ENCODE measurements around the gene PMM2.

Gene PMM2

DNA sequence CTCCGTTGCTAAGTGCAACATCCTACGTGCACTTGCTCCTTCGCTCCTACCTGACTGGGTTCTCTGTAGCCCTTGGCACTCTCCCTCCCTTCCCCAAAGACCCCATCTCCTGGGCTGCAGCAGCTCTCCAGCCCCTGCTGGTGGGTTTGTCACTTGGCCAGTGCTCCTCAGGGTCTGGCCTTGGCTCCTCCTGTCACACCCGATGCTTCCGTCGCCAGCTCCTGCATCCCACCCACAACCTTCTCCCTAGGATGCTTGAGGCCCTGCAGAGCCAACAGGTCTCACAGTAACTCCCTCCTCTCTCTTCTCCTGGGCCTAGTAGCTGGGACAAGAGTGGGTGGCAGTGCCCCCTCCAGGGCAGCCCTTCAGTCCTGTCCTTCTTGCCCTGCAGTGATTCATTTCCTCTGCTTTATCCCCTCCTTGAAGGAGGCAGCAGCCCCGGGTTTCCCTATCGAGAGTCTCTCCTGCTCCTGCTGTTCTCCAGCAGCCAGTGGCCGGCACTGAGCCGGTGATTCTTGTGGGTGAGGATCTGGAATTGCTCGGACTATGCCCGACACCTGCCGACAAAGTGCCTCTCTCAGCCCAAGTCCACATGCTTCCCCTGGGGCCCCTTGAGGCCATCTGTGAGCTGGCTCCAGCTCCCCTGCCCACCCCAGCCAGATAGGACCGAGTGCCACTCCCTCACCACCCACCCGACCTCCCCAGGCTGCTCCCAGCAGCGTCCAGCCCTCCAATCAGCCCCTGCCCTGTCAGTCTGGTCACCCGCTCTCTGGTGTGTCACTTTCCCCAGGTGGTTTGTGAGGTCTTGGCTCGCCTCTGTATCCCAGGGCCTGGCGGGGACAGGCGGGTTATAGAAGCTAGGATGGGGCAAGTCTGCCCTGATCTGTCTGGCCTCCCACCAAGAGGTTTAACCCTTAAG lies 88.3 kb downstream of the PMM2 start:
- H3K27me3 Mint-ChIP-seq, result peaks cover 13% of the 10 kb centered on the region
- no peaks in the 10 kb centered on the region for H3K9me3 Mint-ChIP-seq
- no peak for ATAC-seq (replicated peaks; ENCODE audit: extremely low read depth, poor library complexity, severe bottlenecking)
- H3K4me1 Mint-ChIP-seq, result peaks cover 10% of the 10 kb centered on the region
- no peak overlapping the region for H3K4me3 Mint-ChIP-seq
- DNase-seq (ENCODE audit: low spot score in 2 of 2), result no peak
- peaks cover 14% of the 10 kb centered on the region for H3K36me3 Mint-ChIP-seq (ENCODE audit: insufficient read depth)
- H3K27ac Mint-ChIP-seq (ENCODE audit: low read depth), result peak overlapping the region; percentile 80

DNA sequence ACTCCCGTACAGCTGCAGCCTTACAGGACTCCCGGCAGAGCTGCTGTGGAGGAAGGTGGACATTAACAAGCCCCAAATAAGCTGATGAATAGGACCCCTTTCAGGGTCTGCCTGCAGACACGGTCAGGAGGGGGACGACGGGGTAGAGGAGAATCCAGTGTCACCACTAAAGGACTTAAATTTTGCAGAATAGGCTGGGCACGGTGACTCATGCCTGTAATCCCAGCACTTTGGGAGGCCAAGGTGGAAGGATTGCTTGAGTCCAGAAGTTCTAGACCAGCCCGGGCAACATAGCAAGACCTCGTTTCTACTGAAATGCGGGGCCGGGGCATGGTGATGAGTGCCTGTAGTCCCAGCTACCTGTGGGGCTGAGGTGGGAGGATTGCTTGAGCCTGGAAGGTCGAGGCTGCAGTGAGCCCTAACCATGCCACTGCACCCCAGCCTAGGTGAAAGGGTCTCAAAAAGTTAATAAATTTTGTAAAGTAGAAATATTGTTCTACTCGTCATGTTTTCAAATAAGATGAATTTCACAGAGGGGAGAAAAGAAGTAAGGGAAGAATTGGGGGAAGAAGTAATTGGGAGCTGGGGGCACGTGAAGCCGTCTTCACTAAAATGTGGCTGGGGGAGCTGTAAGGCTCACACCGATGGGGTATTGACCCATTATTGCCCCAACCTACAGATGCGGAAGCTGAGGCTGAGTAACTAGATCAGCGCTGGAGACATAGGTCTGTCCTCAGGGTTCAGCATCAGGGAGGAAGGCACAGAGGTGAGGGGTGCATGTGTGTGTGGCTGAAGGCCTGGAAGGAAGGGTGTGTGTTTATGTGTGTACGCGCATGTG lies 89.2 kb downstream of the PMM2 start:
- H3K27me3 Mint-ChIP-seq, result peaks cover 13% of the 10 kb centered on the region
- ATAC-seq (replicated peaks; ENCODE audit: extremely low read depth, poor library complexity, severe bottlenecking), result no peak
- peaks cover 21% of the 10 kb centered on the region for H3K36me3 Mint-ChIP-seq (ENCODE audit: insufficient read depth)
- peak overlapping the region; percentile 80 for H3K27ac Mint-ChIP-seq (ENCODE audit: low read depth)
- no peak for DNase-seq (ENCODE audit: low spot score in 2 of 2)
- no peak overlapping the region for H3K4me3 Mint-ChIP-seq
- peaks cover 16% of the 10 kb centered on the region for H3K4me1 Mint-ChIP-seq
- no peaks in the 10 kb centered on the region for H3K9me3 Mint-ChIP-seq

- peaks cover 21% of the 10 kb centered on the region for H3K4me1 Mint-ChIP-seq
- no peaks in the 10 kb centered on the region for H3K9me3 Mint-ChIP-seq
- peak overlapping the region; percentile 80 for H3K27ac Mint-ChIP-seq (ENCODE audit: low read depth)
- ATAC-seq (replicated peaks; ENCODE audit: extremely low read depth, poor library complexity, severe bottlenecking) (no peak), DNase-seq (ENCODE audit: low spot score in 2 of 2) (no peak)
- peaks cover 13% of the 10 kb centered on the region for H3K27me3 Mint-ChIP-seq
- no peak overlapping the region for H3K4me3 Mint-ChIP-seq
- H3K36me3 Mint-ChIP-seq (ENCODE audit: insufficient read depth), result peaks cover 27% of the 10 kb centered on the region
These were observed 89.8 kb downstream of the PMM2 start for GRCh38 chr16:8887431-8887765.

DNA sequence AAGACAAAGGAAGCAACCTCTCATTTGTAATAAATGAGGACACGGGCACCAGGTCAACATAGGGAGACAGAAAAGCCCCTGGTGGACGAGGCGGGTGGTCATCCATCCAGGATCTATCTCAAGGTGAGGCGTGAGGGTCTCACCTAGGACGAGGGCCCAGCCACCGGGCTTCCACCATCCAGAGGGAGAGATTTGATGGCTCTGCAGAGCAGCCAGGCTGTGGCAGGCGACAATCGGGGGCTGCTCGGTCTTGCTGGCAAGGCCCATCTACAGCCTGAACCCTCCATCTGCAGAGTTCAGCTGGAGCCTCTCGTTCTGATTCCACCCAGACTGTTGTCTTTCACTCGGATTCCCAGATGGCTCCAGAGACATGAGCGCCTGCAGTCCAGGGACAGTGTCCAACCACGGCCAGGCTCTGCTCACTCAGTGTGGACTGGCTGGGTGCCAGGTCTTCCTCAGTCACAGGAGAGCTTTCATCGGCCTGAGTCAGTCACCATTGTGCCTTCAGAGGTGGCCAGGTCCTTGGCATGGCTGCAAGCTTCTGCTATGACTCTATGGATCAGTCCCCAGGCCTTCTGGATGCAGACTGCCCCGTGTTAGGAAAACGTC lies 90.4 kb downstream of the PMM2 start:
- no peak overlapping the region for H3K4me3 Mint-ChIP-seq
- peaks cover 21% of the 10 kb centered on the region for H3K4me1 Mint-ChIP-seq
- no peaks in the 10 kb centered on the region for H3K9me3 Mint-ChIP-seq
- no peak for DNase-seq (ENCODE audit: low spot score in 2 of 2)
- ATAC-seq (replicated peaks; ENCODE audit: extremely low read depth, poor library complexity, severe bottlenecking), result no peak
- H3K27ac Mint-ChIP-seq (ENCODE audit: low read depth), result no peak overlapping the region
- peaks cover 28% of the 10 kb centered on the region for H3K36me3 Mint-ChIP-seq (ENCODE audit: insufficient read depth)
- H3K27me3 Mint-ChIP-seq, result peaks cover 13% of the 10 kb centered on the region

- Mint-ChIP-seq H3K4me3 (no peak overlapping the region), H3K27ac (ENCODE audit: low read depth) (no peak overlapping the region), H3K9me3 (no peaks in the 10 kb centered on the region), H3K4me1 (peaks cover 21% of the 10 kb centered on the region), H3K36me3 (ENCODE audit: insufficient read depth) (peaks cover 40% of the 10 kb centered on the region), H3K27me3 (peaks cover 13% of the 10 kb centered on the region)
- no peak for ATAC-seq (replicated peaks; ENCODE audit: extremely low read depth, poor library complexity, severe bottlenecking)
- no peak for DNase-seq (ENCODE audit: low spot score in 2 of 2)
These were observed 91.6 kb downstream of the PMM2 start for GRCh38 chr16:8888951-8889892.

DNA sequence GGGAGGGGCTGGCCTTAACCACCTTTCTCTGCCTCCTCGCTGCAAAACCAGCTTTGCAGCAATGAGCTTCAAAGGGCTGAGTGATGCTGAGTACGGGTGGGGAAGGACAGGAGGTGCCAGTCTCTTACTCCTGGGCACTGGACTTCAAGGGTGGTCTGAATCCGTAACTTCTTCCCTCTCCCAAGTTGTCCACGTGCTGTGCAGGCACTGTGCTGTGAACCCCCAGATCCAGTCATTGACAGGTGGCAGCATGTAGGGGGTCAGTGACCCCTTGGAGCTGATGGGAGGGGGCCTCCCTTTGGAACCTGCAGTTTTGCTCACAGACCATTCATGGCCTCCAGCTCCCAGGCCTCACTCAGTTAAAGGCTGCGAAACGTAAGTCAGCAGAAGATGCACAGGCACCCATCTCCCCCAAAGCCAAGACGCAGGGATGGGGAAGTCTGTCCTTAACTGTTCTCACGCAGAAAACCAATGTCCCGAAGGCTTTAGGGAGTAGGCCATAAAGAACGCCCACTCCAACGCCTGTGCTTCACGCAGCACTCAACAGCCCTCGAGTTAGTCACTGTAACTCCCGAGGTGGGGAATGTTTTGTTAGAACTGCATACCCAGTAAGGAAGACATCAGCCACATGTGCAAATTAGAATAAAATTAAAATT lies 92.4 kb downstream of the PMM2 start:
- H3K27ac Mint-ChIP-seq (ENCODE audit: low read depth), result no peak overlapping the region
- no peak for ATAC-seq (replicated peaks; ENCODE audit: extremely low read depth, poor library complexity, severe bottlenecking)
- H3K4me3 Mint-ChIP-seq, result no peak overlapping the region
- no peaks in the 10 kb centered on the region for H3K9me3 Mint-ChIP-seq
- H3K27me3 Mint-ChIP-seq, result peaks cover 12% of the 10 kb centered on the region
- peaks cover 48% of the 10 kb centered on the region for H3K36me3 Mint-ChIP-seq (ENCODE audit: insufficient read depth)
- H3K4me1 Mint-ChIP-seq, result peaks cover 21% of the 10 kb centered on the region
- no peak for DNase-seq (ENCODE audit: low spot score in 2 of 2)

DNA sequence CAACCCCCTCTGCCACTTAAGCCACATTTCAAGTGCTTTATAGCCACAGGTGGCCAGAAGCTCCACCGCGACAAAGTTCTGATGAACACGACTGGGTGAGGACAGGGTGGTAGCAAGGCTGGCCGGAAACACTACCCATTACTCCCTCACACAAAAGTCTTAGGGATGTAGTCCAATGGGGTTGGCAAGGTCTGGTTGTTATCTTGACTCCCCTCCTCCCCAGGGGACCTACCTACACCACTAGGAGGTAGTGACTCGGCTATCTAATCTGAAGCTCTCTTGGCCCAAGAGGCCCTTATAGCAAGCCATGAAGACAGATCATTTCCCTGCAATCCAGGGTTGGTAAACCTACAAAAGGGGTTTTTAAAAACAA lies 92.9 kb downstream of the PMM2 start:
- no peak for ATAC-seq (replicated peaks; ENCODE audit: extremely low read depth, poor library complexity, severe bottlenecking)
- no peak for DNase-seq (ENCODE audit: low spot score in 2 of 2)
- peaks cover 18% of the 10 kb centered on the region for H3K4me1 Mint-ChIP-seq
- H3K9me3 Mint-ChIP-seq, result no peaks in the 10 kb centered on the region
- no peak overlapping the region for H3K4me3 Mint-ChIP-seq
- H3K27ac Mint-ChIP-seq (ENCODE audit: low read depth), result peak overlapping the region; percentile 95
- peaks cover 7% of the 10 kb centered on the region for H3K27me3 Mint-ChIP-seq
- peaks cover 53% of the 10 kb centered on the region for H3K36me3 Mint-ChIP-seq (ENCODE audit: insufficient read depth)

GRCh38 chr16:8892101-8892575 lies 94.5 kb downstream of the PMM2 start:
- no peak for ATAC-seq (replicated peaks; ENCODE audit: extremely low read depth, poor library complexity, severe bottlenecking)
- no peak for DNase-seq (ENCODE audit: low spot score in 2 of 2)
- Mint-ChIP-seq H3K27me3 (no peaks in the 10 kb centered on the region), H3K27ac (ENCODE audit: low read depth) (peak overlapping the region; percentile 95), H3K9me3 (no peaks in the 10 kb centered on the region), H3K4me1 (peaks cover 11% of the 10 kb centered on the region), H3K4me3 (peak overlapping the region; percentile 64), H3K36me3 (ENCODE audit: insufficient read depth) (peaks cover 63% of the 10 kb centered on the region)

DNA sequence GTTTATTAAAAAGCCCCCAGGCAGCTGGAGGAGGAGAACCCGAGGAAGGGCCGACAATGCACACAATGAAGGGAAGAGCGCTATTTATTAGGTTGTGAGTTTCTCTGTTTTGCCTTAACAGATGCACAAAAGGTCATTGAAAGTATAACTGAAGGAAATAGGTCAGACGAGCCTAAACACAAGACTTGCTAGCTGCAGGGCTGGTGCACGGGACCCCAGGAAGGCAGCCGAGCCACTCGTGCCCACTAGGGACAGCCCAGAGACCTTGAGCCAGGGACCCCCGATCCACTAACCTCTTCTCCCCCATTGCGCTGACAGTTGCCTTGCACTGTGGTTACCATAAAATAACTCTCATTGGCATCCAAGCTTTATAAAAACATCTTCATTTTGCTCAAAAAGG lies 95.8 kb downstream of the PMM2 start:
- peak overlapping the region; percentile 95 for H3K27ac Mint-ChIP-seq (ENCODE audit: low read depth)
- ATAC-seq (replicated peaks; ENCODE audit: extremely low read depth, poor library complexity, severe bottlenecking), result no peak

GRCh38 chr16:8893976-8894690 lies 96.5 kb downstream of the PMM2 start:
- no peak for ATAC-seq (replicated peaks; ENCODE audit: extremely low read depth, poor library complexity, severe bottlenecking)
- no peaks in the 10 kb centered on the region for H3K9me3 Mint-ChIP-seq
- H3K36me3 Mint-ChIP-seq (ENCODE audit: insufficient read depth), result peaks cover 78% of the 10 kb centered on the region
- H3K4me1 Mint-ChIP-seq, result peaks cover 11% of the 10 kb centered on the region
- no peaks in the 10 kb centered on the region for H3K27me3 Mint-ChIP-seq
- peak overlapping the region; percentile 81 for H3K27ac Mint-ChIP-seq (ENCODE audit: low read depth)
- DNase-seq (ENCODE audit: low spot score in 2 of 2), result no peak
- no peak overlapping the region for H3K4me3 Mint-ChIP-seq

More for the DNA sequence above, 95.8 kb downstream of the PMM2 start:
- DNase-seq (ENCODE audit: low spot score in 2 of 2), result no peak
- H3K4me1 Mint-ChIP-seq, result peaks cover 11% of the 10 kb centered on the region
- H3K36me3 Mint-ChIP-seq (ENCODE audit: insufficient read depth), result peaks cover 72% of the 10 kb centered on the region
- H3K9me3 Mint-ChIP-seq, result no peaks in the 10 kb centered on the region
- no peak overlapping the region for H3K4me3 Mint-ChIP-seq
- H3K27me3 Mint-ChIP-seq, result no peaks in the 10 kb centered on the region

DNA sequence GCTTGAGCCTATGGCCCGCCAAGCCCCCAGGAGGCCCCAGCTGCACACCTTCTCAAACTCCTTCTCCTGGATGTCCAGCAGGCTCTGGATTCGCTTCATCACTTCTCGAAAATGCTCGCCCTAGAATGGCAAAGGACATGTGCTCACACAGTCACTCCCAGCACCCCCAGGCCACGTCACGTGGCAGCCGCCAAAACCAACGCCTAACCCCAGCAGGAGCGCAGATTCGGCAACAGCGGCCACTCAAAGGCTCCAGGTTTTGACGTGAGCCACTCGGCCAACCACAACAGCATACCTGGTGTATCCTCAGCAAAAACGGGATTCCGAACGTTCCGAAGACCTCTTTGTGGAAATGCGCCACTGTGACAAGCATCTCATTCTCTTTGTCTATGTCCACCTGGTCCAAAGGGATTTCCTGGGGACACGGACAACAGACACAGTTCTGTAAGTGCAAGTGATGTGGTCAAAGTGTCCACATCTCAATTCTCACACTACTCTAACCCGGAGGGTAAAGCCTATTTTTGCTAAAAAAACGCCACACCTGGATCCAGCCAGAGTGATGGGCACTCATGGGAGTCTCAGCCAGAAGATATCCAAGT lies 97.2 kb downstream of the PMM2 start:
- Mint-ChIP-seq H3K4me3 (no peak overlapping the region), H3K27me3 (no peaks in the 10 kb centered on the region), H3K4me1 (peaks cover 11% of the 10 kb centered on the region), H3K27ac (ENCODE audit: low read depth) (peak overlapping the region; percentile 81), H3K9me3 (no peaks in the 10 kb centered on the region), H3K36me3 (ENCODE audit: insufficient read depth) (peaks cover 83% of the 10 kb centered on the region)
- no peak for ATAC-seq (replicated peaks; ENCODE audit: extremely low read depth, poor library complexity, severe bottlenecking)
- DNase-seq (ENCODE audit: low spot score in 2 of 2), result no peak
